Measurements from ENCODE around the gene NAPB.

The NAPB gene

GRCh38 chr20:23344336-23344735 lies 77.0 kb downstream of the NAPB start:
- no peak for DNase-seq (ENCODE audit: low spot score)

- DNase-seq (ENCODE audit: low spot score), result no peak
Measured at GRCh38 chr20:23343590-23343989, 77.7 kb downstream of the NAPB start.

DNA sequence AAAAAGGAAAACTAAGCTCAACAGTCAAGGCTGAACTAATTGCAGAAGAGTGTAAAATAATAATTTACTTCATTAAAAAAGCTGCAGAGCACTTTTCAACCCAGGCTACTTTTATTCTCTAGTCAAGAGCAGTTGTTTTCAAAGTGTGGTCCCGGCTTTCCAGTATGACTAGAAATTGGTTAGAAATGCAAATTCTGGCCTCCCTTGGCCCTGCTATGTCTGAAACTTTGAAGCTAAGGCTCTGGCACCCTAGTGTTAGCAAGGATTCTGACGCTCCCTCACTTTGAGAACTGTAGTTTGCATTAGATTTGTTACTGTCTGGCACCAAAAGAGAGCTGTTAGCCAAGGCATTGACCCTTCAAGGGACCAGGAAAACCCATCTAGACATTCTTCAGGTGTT lies 80.2 kb downstream of the NAPB start:
- DNase-seq (ENCODE audit: low spot score), result no peak

- no peak for DNase-seq (ENCODE audit: low spot score)
Measured at GRCh38 chr20:23340524-23340923, 80.8 kb downstream of the NAPB start.

DNA sequence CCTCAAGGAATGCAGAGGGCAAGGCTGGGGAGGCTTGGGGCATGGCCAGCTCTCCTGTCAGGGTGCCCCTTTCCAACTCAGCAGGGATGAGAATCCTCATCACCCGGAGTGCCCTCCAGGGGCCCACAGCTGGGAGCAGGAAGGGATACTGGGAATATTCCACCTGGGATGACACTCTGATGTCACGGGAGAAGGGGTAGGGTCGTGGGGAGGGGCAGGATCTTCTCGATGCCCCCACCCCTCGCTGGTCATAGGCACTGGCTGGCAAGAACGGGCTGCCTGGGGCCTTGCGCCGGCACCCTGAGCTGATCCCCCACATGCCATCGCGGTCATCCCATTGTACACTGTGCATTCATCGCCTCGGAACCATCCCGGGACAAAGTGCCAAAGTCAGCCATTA lies 81.3 kb downstream of the NAPB start:
- DNase-seq (ENCODE audit: low spot score), result no peak

DNA sequence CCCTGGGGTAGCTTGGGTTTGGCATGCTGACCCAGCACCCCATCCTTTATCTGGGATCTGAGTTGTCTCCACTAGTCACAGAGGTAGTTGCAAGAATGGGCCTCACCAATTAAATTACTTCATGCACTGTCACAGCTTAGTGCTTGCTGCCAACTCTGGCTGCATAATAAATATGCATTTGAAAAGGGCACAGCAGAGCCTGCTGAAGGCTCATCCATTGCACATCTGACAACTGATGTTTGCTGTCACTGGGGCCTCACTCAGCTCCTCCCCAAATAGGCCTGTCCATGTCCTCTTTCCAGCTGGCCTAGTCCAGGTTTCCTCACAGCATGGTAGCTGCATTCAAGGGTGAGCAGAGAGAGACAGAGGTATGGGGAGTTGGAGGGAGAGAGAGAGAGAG lies 84.0 kb downstream of the NAPB start:
- DNase-seq (ENCODE audit: low spot score), result no peak

GRCh38 chr20:23336476-23336875 lies 84.8 kb downstream of the NAPB start:
- DNase-seq (ENCODE audit: low spot score), result no peak

DNA sequence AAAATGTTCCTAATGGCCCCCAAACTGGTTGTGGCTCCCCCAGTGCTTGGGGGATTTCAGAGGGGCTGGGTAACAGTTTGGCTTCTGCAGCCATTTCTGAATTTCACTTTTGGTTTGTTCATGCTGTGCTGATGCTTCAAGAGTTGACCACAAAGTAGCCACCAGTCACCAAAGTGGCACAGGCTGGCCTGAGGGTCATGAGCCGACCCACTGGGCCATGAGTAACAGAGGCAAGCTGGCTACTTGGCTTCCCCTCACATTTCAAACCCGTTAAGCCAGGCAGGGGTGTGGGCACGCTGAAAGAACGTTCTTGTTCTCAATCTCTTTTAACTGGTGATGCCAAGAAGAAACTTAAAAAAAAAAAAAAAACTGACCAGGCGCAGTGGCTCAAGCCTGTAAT lies 85.8 kb downstream of the NAPB start:
- DNase-seq (ENCODE audit: low spot score), result no peak

DNA sequence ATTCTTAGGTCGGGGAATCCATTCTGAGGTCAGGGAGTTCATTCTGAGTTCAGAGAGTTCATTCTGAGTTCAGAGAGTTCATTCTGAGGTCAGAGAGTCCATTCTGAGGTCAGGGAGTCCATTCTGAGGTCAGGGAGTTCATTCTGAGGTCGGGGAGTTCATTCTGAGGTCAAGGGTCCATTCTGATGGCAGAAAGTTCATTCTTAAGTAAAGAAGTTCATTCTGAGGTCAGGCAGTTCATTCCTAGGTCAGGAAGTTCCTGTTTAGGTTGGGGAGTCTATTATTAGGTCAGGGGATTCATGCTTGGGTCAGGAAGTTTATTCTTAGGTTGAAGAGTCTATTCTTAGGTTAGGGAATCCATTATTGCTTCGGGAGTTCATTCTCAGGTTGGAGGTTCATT lies 87.2 kb downstream of the NAPB start:
- no peak for DNase-seq (ENCODE audit: low spot score)

DNA sequence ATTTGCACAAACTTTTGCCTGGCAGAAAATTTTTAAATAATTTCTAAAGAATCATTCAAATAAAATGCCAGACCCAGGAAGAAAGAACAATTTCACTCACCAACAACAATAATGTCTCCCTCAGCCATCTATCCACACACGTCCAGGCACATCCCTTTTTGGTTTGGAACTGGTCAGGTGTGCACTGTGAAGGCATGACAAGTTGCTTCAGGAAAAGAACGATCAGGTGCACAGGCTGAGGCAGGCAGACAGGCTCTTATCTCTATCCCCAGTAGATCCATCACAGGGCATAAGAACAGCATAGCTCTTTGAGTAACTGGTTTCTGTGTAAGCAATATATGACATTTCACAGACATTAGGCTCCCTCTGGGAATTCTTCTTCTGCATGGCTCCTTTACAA lies 88.8 kb downstream of the NAPB start:
- no peak for DNase-seq (ENCODE audit: low spot score)

DNA sequence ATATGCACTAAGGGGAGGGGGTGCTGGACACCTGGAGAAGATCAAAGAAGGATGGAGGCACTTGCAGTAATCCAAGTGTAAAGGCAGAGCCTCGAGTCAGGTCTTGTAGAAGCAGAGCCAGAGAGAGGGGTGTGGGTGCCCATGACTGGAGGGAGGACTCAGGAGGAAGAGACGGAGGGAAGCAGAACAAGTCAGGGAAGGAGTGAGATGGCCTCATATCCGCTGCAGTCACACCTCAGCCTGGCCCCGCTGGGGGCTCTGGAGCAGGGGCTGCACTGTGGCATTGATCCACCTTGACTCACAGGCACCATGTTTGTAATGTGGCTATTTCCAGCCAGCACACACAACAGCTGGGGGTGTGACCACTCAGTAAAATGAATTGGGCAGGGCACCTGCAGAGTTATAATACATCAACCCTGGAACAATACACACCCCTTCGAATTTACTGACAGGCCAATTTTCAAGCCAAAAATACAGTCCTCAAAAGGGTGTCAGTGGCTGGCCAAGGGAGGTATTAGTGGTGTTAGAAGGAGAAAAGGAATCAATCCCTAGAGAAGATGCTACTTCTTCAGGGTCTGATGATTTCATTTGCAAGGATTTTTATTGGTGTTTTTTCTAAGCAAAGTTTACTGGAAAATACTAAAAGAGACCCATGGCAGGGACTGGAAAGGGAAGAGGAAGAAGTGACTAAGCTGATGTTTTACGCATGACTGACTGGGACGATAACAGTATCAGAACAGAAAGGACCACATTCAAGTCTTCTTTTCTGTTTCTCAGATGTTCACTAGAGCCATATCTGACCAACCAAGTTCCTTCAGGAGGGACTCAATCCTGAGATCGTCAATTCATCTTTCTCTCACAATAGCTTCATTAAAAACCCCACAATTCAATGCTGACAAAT lies 89.6 kb downstream of the NAPB start:
- no peak for DNase-seq (ENCODE audit: low spot score)

- DNase-seq (ENCODE audit: low spot score), result no peak
Measured at GRCh38 chr20:23327617-23328333, 93.5 kb downstream of the NAPB start.

DNA sequence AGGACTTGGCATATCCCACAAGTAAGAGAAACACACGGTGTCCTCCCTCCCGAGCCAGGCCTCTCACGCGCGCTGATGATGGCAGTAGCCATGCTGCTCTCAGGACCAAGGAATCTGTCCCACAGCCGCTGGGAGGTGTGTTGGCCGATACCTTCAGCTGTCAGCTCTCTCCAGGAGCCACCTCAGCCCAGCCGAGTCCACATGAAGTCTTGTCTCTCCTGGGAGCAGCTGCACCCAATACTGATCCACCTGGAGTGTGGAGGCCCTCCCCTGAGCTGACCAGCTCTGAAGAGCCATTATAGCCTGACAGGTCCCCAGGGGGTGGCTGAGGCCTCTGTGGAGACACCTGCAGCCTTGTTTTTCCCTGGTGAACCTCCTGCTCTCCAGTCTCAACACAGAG lies 94.5 kb downstream of the NAPB start:
- DNase-seq (ENCODE audit: low spot score), result no peak

GRCh38 chr20:23325107-23325506 lies 96.2 kb downstream of the NAPB start:
- DNase-seq (ENCODE audit: low spot score), result no peak
